B cell (primary cell): ENCODE measurements around the gene KCNJ12. TPM values are rescaled to one million over a fixed set of nuclear protein-coding genes. Genes with fewer than 3 reads are reported as not detected.

Experiments used
- ATAC-seq: fragments of 200-7000 bp; cut with Tn5 transposase; one replicate; pipeline ENCODE4 v1.10.0; 2021; ENCODE audit warnings: low read depth, mild to moderate bottlenecking, moderate number of reproducible peaks, moderate library complexity
- CTCF ChIA-PET: fragments of 350-600 bp; sonication (Branson Sonifier 250); formaldehyde crosslinking; loops from one replicate; lab custom pipeline; 2021; ENCODE audit warnings: antibody characterized with exemption, inconsistent platforms; lab: Charles Lee
- POLR2A ChIA-PET: fragments of 350-600 bp; sonication (Branson Sonifier 250); formaldehyde crosslinking; loops from one replicate; lab custom pipeline; 2021; ENCODE audit warnings: antibody characterized with exemption; lab: Charles Lee
- DNase-seq: peaks from one replicate; pipeline ENCODE4 v3.0.0; 2013
- H2AFZ ChIP-seq: 2 replicates; pipeline ENCODE4 v1.6.1; 2012; ENCODE audit warnings: mild to moderate bottlenecking, low read depth, low read length; ENCODE audit not compliant: insufficient read depth, poor library complexity, severe bottlenecking
- H3K27ac ChIP-seq, 2 donors: 1 replicate in 1 of 2; 2 replicates in 1 of 2; pipeline ENCODE4 v1.5.1; 2012 to 2013; ENCODE audit warnings: low read length in 2 of 2, mild to moderate bottlenecking in 2 of 2, moderate library complexity in 1 of 2
- H3K27me3 ChIP-seq, 4 experiments: fragments of 200-600 bp in 1 of 4; sonication (generic) in 1 of 4; replicated peaks in 1 of 4; 1 replicate in 2 of 4; 2 replicates in 2 of 4; pipeline versions ENCODE4 v1.6.1 to v1.7.0; 2013 to 2016; ENCODE audit warnings: low read length in 3 of 4, mild to moderate bottlenecking in 2 of 4, mixed read lengths in 1 of 4, moderate library complexity in 1 of 4; ENCODE audit not compliant: insufficient read depth in 4 of 4, control insufficient read depth in 3 of 4; ENCODE audit errors: control extremely low read depth in 1 of 4
- H3K36me3 ChIP-seq, 2 experiments: replicated peaks in 1 of 2; 1 replicate in 1 of 2; 2 replicates in 1 of 2; pipeline versions ENCODE4 v1.6.1 to v1.7.1; 2013; ENCODE audit warnings: low read length in 1 of 2; ENCODE audit not compliant: insufficient read depth in 2 of 2, control insufficient read depth in 1 of 2; ENCODE audit errors: control extremely low read depth in 1 of 2, extremely low read depth in 1 of 2
- H3K4me1 ChIP-seq, 2 donors: fragments of 200-600 bp in 1 of 2; sonication (generic) in 1 of 2; 1 replicate in 1 of 2; 2 replicates in 1 of 2; pipeline versions ENCODE4 v1.5.1 to v1.6.1; 2013 to 2017; ENCODE audit warnings: low read length in 2 of 2; ENCODE audit not compliant: control insufficient read depth in 2 of 2, insufficient read depth in 2 of 2
- H3K4me2 ChIP-seq: replicated peaks from 2 replicates; pipeline ENCODE3; 2012; ENCODE audit warnings: mild to moderate bottlenecking, low read depth, low read length; ENCODE audit not compliant: poor library complexity, severe bottlenecking
- H3K4me3 ChIP-seq, 5 experiments: fragments of 200-600 bp in 1 of 5; sonication (generic) in 1 of 5; 1 replicate in 3 of 5; 2 replicates in 2 of 5; pipeline versions ENCODE4 v1.5.1 to v1.7.0; 2011 to 2016; ENCODE audit warnings: low read length in 4 of 5, mild to moderate bottlenecking in 4 of 5, low read depth in 2 of 5, control low read depth in 1 of 5, moderate library complexity in 1 of 5; ENCODE audit not compliant: insufficient read depth in 1 of 5; ENCODE audit errors: control extremely low read depth in 1 of 5, extremely low read depth in 1 of 5
- H3K79me2 ChIP-seq: fragments of 200-600 bp; sonication (generic); one replicate; pipeline ENCODE4 v1.6.0; 2016; ENCODE audit warnings: low read length; ENCODE audit not compliant: control insufficient read depth, insufficient read depth
- H3K9ac ChIP-seq: fragments of 200-600 bp; sonication (generic); 2 replicates; pipeline ENCODE4 v1.6.1; 2017; ENCODE audit warnings: mild to moderate bottlenecking, low read length, moderate library complexity
- H3K9me3 ChIP-seq, 3 donors: one replicate each; pipeline versions ENCODE4 v1.6.1 to v1.7.1; 2013; ENCODE audit warnings: low read length in 2 of 3; ENCODE audit not compliant: control insufficient read depth in 2 of 3, insufficient read depth in 1 of 3; ENCODE audit errors: control extremely low read depth in 1 of 3
- H4K20me1 ChIP-seq: 2 replicates; pipeline ENCODE4 v1.6.0; 2012; ENCODE audit warnings: mild to moderate bottlenecking, low read length; ENCODE audit not compliant: insufficient read depth, control insufficient read depth, poor library complexity, severe bottlenecking
- H3K27ac Mint-ChIP-seq: one replicate; pipeline ENCODE4 v1.8.0; 2021; ENCODE audit warnings: mixed read lengths
- H3K27me3 Mint-ChIP-seq: one replicate; pipeline ENCODE4 v1.8.0; 2021; ENCODE audit warnings: mixed read lengths
- H3K4me1 Mint-ChIP-seq: one replicate; pipeline ENCODE4 v1.8.0; 2021; ENCODE audit warnings: mixed read lengths
- H3K4me3 Mint-ChIP-seq: one replicate; pipeline ENCODE4 v1.8.0; 2021; ENCODE audit warnings: mixed read lengths
- H3K9me3 Mint-ChIP-seq: one replicate; pipeline ENCODE4 v1.8.0; 2022; ENCODE audit warnings: mixed read lengths; ENCODE audit not compliant: insufficient read depth
- EZH2 ChIP-seq: IDR thresholded peaks from 2 replicates; pipeline ENCODE4 v1.6.1; 2012; ENCODE audit warnings: borderline replicate concordance, low read depth, mild to moderate bottlenecking, moderate library complexity, low read length; ENCODE audit not compliant: insufficient read depth, poor library complexity, severe bottlenecking
- WGBS: methylation state at CpG from one replicate; pipeline ENCODE4 v1.1.5; 2013; ENCODE audit warnings: missing lambda C conversion rate; ENCODE audit not compliant: insufficient coverage; 5-methylcytosine and 5-hydroxymethylcytosine counted together
- intact Hi-C: fragments of 100-400 bp; cut with micrococcal nuclease; formaldehyde crosslinking; loops from one replicate; pipeline ENCODE4 v1.10.0; 2022
- polyA plus RNA-seq: library from polyadenylated mRNA; depleted of rRNA; stranded (reverse); fragments of >200 nt; gene quantifications from 2 replicates; pipeline ENCODE4 v1.2.3, GENCODE V29; 2012
- total RNA-seq, 2 donors: library from RNA; stranded (reverse); fragments of 120-200 nt in 1 of 2; gene quantifications; 1 replicate in 1 of 2; 2 replicates in 1 of 2; pipeline versions ENCODE4 v1.2.3 to v1.2.4, GENCODE V29; 2013 to 2022
- TF ChIP-seq, protein P1 (sequence below): fragments of 200-600 bp; IDR thresholded peaks from one replicate; pipeline ENCODE4 v1.8.0; 2022; ENCODE audit warnings: antibody characterized with exemption, mild to moderate bottlenecking

KCNJ12 gene
- total and polyA plus RNA-seq, 2 donors (not counting 1 experiment from before 2014, with no cell fraction given) = not detected

DNA sequence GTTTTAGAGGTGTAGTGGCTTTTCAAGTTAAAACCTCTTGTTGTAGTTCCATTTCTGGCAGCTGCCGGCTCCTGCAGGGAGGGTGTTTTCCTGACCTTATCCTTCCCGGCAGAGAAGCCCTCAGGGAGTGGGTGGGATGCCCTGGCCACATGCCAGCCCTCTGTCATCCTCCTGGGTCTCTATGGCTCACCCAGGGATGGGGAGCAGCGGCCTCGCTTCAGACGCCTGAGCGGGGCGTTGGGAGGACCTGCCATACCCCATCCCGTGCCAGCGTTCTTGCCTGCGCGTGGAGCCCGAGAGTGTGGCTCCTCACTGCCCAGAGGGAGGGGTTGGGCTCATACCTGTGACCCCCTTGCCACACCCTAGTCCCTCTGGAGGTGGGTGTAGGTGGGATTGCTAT is 11.9 kb downstream of the KCNJ12 start:
- ChIA-PET CTCF (no interaction called here), POLR2A (no interaction called here)
- Histone ChIP-seq H3K4me3 (no peak overlapping the region), H3K27me3 (peaks cover 0 to 3% (median 0%) of the 10 kb centered on the region in 4 experiments), H3K9ac (no peak overlapping the region), H3K4me1 (no peaks in the 10 kb centered on the region), H3K9me3 (no peaks in the 10 kb centered on the region), H3K4me2 (no peak overlapping the region), H3K79me2 (no peaks in the 10 kb centered on the region), H3K27ac (no peak overlapping the region), H4K20me1 (no peaks in the 10 kb centered on the region), H2AFZ (no peak overlapping the region), H3K36me3 (no peaks in the 10 kb centered on the region)
- WGBS = 95% methylated on average over 12 of the region's 12 CpGs
- Mint-ChIP-seq H3K4me1 (no peaks in the 10 kb centered on the region), H3K27me3 (peaks cover 15% of the 10 kb centered on the region), H3K27ac (no peak overlapping the region), H3K9me3 (no peaks in the 10 kb centered on the region), H3K4me3 (no peak overlapping the region)
- DNase-seq = no peak
- TF ChIP-seq EZH2 = no peak
- TF ChIP-seq, protein P1, sequence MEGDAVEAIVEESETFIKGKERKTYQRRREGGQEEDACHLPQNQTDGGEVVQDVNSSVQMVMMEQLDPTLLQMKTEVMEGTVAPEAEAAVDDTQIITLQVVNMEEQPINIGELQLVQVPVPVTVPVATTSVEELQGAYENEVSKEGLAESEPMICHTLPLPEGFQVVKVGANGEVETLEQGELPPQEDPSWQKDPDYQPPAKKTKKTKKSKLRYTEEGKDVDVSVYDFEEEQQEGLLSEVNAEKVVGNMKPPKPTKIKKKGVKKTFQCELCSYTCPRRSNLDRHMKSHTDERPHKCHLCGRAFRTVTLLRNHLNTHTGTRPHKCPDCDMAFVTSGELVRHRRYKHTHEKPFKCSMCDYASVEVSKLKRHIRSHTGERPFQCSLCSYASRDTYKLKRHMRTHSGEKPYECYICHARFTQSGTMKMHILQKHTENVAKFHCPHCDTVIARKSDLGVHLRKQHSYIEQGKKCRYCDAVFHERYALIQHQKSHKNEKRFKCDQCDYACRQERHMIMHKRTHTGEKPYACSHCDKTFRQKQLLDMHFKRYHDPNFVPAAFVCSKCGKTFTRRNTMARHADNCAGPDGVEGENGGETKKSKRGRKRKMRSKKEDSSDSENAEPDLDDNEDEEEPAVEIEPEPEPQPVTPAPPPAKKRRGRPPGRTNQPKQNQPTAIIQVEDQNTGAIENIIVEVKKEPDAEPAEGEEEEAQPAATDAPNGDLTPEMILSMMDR = no peak
- intact Hi-C loops = no loop called here
- ATAC-seq = no peak

- Histone ChIP-seq H2AFZ (no peak overlapping the region), H3K4me3 (no peak overlapping the region), H3K9ac (no peak overlapping the region), H3K9me3 (no peaks in the 10 kb centered on the region), H3K4me2 (no peak overlapping the region), H3K4me1 (no peaks in the 10 kb centered on the region), H3K36me3 (no peaks in the 10 kb centered on the region), H3K27ac (no peak overlapping the region), H3K79me2 (no peaks in the 10 kb centered on the region), H4K20me1 (no peaks in the 10 kb centered on the region), H3K27me3 (no peaks in the 10 kb centered on the region)
- intact Hi-C loops = no loop called here
- CTCF ChIA-PET = no interaction called here
- ATAC-seq = no peak
- Mint-ChIP-seq H3K27me3 (peaks cover 14% of the 10 kb centered on the region), H3K9me3 (no peaks in the 10 kb centered on the region), H3K4me1 (no peaks in the 10 kb centered on the region), H3K4me3 (no peak overlapping the region), H3K27ac (no peak overlapping the region)
- DNase-seq = no peak
- POLR2A ChIA-PET = no interaction called here
- TF ChIP-seq, protein P1 = no peak
- no peak for TF ChIP-seq EZH2
- WGBS = 74% methylated on average over 3 of the region's 6 CpGs
Observed at GRCh38 chr17:21388944-21389343, 12.8 kb downstream of the KCNJ12 start.
